GM04504 (cell line): ENCODE data around the gene TMEM181.
"Not testable (repeated sequence)": the region's sequence is repeated elsewhere in the genome, so short reads cannot be mapped to it uniquely, and the experiment has no call there.

ENCODE experiments used
- DNase-seq: peaks from one replicate; pipeline ENCODE4 v3.0.0-alpha.2; 2012; ENCODE audit warnings: low read depth

The TMEM181 gene

GRCh38 chr6:158661156-158661685, 101.3 kb downstream of the TMEM181 start:
- no peak for DNase-seq

GRCh38 chr6:158662607-158662953, 102.7 kb downstream of the TMEM181 start:
- DNase-seq: no peak

DNA sequence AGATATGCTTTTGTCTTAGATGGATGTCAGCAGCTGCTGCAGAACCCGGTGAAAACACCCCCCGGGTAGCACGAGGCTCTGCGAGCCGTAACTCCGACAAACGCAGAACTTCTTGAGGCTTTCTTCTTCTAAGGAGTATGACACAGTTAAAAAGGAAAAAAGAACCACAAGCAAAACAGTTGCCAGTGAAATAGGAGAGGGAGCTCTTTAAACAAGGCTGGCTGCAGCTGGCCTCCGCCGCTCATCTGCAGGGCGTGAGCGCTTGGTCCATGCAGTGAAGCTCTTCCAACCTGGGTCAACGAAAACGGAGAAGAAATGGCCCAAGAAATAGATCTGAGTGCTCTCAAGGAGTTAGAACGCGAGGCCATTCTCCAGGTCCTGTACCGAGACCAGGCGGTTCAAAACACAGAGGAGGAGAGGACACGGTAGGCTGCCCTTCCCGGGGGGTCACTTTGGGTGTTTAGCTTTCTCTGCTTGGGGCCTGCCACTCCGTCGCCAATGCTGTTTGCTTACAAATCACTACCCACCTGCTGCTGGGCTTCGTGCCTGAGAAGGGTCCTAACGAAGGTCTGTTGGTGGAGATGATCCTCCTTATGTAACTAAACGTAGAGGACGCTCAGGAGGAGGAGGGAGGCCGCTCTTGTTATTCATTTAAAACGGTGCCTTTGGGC, 103.2 kb downstream of the TMEM181 start:
- no peak for DNase-seq

GRCh38 chr6:158663625-158664165, 103.8 kb downstream of the TMEM181 start:
- DNase-seq: no peak

DNA sequence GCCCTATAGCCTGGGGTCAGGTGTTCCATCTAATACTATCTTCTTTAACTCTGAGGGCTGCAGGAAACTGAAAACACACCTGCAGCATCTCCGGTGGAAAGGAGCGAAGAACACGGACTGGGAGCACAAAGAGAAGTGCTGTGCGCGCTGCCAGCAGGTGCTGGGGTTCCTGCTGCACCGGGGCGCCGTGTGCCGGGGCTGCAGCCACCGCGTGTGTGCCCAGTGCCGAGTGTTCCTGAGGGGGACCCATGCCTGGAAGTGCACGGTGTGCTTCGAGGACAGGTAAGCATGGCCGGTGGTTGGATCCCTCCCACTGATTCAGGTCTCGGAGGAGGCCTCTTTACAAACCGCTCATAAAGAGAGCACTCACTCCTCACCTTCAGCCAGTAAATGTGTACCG, 105.4 kb downstream of the TMEM181 start:
- no peak for DNase-seq

DNA sequence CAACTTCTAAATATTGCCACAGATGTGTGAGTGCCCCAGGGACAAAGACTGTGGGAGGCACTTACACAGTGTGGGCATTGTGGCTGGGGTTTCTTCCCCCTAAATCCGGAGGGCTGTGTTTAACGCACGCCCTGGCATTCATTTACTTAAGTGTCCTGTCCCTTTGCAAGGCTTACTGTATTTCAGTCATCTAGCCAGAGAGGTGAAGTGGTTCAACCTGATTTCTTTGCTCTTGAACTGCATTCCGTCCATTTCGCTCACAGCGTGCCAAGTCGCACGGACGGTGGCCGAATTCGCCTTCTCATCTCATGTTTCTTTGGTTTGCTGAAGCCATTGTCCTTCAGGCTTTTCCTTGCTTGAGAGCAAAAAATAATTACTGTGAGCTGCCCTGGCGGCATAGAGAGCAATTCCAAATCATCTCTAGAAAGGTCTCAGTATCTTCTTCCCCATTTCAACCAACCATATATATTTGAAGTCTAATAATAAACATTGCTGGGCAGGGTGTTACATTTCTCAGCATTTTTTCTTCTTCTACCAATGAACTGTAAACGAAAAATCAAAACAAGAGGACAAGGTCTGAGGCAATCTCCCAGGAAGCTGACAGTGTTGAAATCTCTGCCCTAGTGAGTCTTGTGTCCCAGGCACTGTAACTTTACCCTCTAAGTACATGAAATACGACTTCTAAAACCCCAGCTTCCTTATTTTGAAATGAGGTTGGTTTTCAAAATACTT, 106.9 kb downstream of the TMEM181 start:
- peak; percentile 71 for DNase-seq

GRCh38 chr6:158667360-158667981, 107.6 kb downstream of the TMEM181 start:
- DNase-seq: no peak

DNA sequence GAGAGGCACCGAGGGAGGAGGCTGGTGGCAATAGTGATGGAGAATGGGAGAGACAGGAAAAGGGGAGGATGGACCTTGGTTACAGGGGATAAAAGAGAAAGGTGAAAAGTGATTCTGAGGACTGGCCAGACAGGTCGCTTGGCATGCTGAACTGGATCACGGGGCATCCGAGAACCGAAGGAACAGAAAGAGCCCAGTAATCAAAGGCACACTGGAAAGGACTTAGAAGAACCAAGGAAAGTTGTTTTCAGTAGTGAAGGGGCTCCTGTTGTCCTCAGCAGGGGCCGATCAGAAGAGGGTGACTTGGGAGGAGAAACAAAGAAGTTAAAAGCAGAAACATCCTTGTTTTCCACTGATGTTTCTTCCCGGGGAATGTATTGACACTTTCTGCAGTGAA, 108.8 kb downstream of the TMEM181 start:
- no peak for DNase-seq

DNA sequence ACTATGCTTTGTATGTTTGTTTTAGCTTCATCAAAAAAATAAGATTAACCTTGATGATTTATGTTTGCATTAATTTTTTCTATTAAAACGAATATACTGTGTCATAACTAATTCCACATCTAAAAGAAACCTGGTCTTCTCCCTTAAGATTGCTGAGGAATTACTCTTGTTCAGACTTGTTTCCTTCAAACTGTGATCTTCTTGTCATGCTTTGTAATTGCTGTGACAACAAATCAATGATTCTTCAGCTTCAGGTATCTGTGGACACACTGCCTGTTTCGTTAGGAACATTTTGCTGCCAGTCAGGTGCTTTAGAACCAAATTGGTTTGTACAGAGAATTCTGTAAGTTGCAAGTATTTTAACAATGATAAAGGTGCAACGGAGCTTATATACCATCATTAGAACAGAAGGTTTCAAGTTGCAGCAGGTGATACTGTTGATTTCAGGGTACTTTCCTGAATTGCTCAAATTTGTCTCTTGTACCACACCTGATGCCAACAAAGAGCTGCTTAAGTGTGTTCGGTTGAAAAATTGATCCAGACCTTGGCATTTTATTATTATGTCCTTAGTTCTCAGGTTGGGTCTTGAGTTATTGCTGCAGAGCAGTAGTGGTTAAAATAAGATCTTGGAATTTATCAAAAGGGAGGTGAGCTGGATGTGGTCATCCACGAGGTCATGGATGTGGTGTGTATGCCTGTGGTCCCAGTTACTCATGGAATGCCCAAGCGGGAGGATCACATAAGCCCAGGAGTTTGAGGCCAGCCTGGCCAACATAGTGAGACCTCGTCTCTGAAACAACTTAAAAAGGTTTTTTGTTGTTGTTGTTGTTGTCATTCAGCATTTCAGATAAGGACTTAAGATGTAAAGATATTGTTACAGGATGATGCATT, 109.5 kb downstream of the TMEM181 start:
- DNase-seq: no peak

GRCh38 chr6:158672119-158672518, 112.2 kb downstream of the TMEM181 start:
- not testable (repeated sequence) for DNase-seq

DNA sequence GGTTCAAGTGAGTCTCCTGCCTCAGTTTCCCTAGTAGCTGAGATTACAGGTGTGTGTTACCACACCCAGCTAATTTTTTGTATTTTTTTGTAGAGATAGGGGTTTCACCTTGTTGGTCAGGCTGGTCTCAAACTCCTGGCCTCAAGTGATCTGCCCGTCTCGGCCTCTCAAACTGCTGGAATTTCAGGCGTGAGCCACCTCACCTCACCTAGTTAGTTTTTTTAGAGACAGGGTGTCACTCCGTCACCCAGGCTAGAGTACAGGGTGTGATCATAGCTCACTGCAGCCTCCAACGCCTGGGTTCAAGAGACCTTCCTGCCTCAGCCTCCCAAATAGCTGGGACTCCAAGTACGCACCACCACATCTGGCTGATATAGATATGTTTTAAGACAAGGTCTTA, 112.8 kb downstream of the TMEM181 start:
- no peak for DNase-seq

- no peak for DNase-seq
These were observed 114.6 kb downstream of the TMEM181 start for GRCh38 chr6:158674342-158675131.

DNA sequence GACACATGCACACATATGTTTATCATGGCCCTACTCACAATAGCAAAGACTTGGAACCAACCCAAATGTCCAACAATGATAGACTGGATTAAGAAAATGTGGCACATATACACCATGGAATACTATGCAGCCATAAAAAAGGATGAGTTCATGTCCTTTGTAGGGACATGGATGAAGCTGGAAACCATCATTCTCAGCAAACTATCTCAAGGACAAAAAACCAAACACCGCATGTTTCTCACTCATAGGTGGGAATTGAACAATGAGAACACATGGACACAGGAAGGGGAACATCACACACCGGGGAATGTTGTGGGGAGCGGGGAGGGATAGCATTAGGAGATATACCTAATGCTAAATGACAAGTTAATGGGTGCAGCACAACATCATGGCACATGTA, 117.2 kb downstream of the TMEM181 start:
- not testable (repeated sequence) for DNase-seq

DNA sequence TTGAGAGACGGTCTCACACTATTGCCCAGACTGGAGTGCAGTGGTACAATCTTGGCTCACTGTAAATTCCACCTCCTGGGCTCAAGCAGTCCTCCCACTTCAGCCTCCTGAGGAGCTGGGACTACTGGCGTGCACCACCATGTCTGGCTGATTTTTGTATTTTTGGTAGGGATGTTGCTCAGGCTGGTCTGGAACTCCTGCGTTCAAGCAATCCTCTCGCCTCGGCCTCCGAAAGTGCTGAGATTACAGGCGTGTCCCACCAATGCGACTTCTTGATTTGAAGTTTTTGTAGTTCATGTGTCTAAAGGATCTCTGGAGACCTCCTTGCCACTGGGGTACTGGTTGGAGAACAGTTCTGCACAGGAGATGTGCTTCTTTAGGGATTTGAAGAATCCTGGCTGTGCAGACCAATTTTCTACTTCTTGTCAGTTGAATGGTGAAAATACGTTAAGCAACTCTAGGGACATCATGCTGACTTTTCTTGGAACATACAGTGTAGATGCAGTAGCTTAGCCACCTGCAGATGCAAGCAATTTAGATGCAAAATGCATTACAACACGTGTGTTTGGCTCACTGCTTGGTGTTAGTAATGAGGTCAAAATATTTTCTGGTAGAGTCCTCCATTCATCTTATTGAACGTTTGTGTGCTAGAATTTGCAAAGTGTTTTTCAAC, 118.2 kb downstream of the TMEM181 start:
- no peak for DNase-seq

GRCh38 chr6:158680015-158680414, 120.1 kb downstream of the TMEM181 start:
- DNase-seq: no peak

- no peak for DNase-seq
These were observed 120.6 kb downstream of the TMEM181 start for GRCh38 chr6:158680481-158680880.

- DNase-seq: no peak
These were observed 124.4 kb downstream of the TMEM181 start for GRCh38 chr6:158684311-158684710.

- no peak for DNase-seq
These were observed 124.9 kb downstream of the TMEM181 start for GRCh38 chr6:158684745-158685324.
